Kidney tubule cell (primary cell): ENCODE results near the gene ALDH4A1.
"Not testable (repeated sequence)": the region's sequence is repeated elsewhere in the genome, so short reads cannot be mapped to it uniquely, and the experiment has no call there.

Experiments
- DNase-seq: peaks from one replicate; pipeline ENCODE4 v3.0.0-alpha.2; 2018; ENCODE audit warnings: low spot score

ALDH4A1 gene

DNA sequence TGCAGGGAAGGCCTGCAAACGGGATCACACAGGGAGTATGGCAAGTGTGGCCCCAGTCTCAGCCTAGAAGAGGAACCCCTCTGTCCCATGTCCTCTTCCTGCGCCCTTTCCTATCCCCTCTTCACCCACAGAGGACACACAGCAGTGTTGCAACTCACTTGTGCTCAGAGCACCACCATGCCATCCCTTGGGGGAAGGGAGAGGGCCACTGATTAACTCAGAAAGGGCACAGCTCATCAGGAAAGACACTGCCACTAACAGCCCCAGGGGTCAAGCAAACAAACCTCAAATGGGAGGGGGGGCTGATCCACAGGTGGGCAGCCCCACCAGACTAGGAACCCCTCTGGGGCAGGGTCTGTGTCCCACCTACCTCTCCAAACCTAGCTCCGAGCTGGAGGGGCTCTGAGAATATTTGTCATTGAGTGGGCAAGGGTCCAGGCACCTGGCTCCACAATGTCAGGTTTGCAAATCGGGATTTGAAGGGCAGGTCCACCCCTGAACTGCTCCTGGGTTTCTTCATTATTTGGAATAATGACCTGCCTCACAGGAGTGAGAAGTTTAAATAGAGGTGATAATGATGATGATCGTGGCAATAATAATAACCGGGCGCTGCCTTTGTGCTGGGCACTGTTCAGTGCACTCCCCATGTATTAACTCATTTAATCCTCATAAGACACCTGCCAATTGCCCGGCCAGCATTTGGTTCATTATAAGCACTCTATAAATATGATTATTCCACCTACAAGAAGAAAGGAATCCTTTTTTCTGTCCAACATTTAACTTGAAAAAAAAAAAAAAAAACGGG is 1.0 kb downstream of the ALDH4A1 start:
- DNase-seq, result peak; percentile 47

DNA sequence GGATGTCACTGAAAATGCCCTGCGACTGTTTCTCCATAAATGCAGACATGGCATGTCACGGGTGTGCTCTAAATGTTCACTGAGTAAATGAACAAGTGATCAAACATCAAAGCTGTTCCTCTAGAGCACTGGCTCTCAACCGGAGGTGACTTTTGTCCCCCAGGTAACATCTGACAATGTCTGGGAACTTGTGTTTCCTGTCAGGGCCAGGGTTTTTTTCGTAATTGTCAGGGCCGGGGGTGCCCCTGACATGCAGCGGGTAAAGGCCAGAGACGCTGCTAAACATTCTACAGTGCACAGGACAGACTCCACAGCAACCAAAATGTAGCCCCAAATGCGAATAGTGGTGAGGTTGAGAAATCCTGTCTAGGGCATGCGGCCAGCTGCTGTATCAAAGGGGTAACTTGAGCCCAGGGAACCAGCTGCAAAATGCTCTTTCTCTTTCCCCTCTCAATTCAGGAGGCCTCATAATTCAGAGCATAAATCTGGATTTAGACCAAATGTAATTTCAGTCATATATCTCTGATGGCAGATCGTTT is 2.0 kb downstream of the ALDH4A1 start:
- no peak for DNase-seq

DNA sequence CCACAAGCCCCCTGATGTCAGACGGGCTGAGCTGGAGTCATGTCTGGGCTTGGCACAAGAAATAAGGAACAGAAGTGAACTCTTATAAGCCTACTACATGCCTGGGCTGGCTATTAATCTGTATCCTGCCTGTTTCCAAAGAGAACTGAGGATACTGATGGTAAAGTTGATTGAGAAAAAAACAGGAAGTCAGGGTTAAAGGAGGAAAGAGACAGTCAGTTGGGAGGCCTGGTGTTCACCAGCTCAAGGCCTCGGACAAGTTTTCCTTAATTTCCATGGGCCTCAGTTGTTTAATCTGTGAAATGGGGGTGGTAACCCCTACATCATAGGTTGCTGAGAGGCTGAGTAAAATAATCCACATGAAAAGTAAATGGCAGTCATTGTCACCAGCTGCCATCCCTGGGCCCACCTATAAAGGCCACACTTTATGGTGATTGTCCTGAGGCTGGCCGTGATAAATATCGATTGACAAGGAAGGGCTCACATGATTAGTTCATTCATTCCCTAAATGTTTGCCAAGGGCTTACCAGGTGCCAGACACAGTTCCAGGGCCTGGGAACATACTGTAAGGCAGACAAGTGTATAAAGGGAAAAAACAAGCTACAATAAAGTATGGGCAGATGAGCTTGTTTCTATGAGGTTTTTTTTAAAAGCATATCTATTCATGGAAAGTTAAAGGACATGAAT is 2.8 kb downstream of the ALDH4A1 start:
- DNase-seq, result no peak

DNA sequence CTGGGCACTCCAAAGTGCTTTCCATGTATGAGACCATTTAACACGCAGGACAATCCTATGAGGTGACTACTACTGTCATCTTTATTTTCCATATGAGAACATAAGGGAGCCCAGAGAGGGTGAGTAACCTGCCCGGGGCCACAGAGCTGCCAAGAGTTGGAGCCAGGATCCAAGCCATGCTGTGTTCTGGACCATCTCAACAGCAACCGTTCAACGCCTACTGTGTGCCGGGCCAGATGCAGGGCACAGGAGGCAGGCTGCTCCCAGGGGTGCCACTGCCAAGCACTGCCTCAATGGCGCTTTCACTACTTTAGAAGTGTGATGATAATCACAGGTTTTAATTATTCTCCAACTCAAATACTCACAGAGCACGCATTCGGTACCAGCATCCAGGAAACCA is 3.8 kb downstream of the ALDH4A1 start:
- no peak for DNase-seq

DNA sequence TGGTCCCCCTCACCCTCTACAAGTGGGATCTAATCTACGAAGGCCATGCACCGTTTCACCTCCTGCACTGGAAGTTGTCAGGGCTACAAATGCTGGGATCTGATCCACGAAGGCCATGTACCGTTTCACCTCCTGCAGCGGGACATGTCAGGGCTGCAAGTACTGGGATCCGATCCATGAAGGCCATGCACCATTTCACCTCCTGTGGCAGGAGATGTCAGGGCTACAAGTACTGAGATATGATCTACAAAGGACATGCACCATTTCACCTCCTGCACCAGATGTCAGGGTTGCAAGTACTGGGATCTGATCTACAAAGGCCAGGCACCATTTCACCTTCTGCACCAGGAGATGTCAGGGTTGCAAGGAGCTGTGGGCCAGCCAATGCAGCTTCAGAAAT is 7.0 kb downstream of the ALDH4A1 start:
- no peak for DNase-seq

DNA sequence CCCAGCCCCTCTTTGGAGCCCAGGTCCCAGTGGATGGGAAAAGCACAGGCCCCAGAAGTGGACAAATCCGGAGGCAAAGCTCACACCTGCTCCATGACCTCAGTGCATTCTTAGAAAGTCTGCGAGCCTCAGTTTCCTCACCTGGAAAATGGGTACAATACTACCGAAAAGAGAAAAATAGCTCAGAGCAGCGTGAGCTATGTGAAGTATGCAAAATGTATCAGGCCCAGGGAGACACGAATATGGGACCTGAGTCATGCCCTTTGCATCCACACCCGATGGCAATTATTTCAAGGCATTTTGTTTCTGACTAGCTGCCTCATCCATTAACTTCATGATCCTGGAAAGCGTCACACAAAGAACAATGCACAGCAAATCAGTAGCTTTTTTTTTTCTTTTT is 9.2 kb downstream of the ALDH4A1 start:
- no peak for DNase-seq

DNA sequence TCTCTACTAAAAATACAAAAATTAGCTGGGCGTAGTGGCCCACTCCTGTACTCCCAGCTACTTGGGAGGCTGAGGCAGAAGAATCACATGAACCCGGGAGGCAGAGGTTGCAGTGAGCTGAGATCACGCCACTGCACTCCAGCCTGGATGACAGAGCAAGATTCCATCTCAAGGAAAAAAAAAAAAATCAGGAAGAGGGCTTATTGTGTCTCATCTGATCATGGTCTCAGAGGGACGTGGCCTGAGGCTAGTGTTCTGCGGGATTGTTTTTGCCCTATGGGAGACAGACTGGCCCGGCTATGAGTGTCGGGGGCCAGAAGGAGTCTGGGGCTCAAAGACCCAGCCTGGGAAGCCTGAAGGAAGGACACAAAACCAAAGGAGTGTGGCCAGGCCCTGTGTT is 10.5 kb downstream of the ALDH4A1 start:
- not testable (repeated sequence) for DNase-seq

DNA sequence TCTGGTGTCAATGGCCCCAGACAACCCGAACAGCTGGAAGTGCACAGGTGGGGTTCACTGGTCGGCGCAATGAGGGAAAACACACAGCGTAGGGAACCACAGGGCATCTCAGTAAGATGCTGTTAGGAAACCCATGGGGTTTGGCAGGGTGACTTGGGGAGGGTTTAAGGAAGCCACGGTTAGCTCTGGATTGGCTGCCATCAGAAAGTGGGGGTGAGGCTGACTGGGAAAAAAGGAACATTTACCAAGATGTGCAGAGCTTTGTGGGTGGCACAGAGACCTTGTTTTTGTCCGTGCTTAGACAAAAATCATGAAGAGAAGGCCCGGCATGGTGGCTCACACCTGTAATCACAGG is 11.0 kb downstream of the ALDH4A1 start:
- no peak for DNase-seq

DNA sequence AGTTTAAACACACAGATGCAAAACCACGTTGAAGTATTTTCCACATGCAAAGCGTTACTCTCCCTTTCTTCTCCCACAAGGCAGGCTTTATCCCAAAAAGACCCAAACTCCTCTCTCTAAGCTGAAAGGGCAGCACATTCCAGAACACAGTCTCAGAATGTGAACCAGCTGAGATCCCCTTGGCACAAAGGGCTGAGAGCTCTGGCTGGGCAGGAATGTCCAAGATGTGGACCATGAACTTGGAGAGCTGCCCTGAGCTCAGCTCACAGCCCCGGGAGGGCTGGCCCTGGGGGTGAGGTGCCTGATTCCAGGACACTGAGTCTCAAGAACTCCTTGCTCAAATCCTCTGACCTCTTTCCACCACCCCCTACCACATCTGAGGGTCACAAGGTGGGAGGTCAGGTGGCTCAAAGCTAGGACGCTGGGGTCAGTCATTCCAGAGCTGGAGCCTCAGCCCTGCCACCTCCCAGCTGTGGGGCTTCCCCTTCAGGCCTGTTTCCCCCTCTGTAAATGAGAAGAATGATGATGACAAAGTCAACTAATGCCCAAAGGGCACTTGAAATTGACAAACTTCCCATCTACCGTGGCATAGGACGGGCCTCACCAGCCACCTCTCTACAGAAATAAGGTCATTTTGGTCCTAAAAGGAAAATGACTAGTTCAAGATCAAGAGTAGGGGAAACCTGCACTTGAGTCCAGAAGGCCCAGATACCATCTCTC is 11.5 kb downstream of the ALDH4A1 start:
- peak; percentile 27 for DNase-seq

DNA sequence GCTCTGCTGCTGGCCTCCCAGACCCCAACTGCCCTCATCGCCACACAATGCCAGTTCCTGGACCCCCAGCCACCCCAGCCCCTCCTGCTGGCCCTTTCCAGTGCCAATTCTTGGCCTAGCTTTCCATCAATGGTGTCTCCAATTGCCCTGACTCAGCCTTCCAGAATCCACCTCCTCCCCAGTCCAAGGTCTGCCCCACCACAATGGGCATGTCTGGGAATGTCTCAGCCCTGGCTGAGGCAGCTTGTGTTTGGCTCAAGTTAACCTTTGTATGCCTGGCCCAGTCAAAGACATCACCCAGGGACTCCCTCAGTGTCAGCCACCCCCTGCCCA is 16.4 kb downstream of the ALDH4A1 start:
- peak; percentile 75 for DNase-seq

DNA sequence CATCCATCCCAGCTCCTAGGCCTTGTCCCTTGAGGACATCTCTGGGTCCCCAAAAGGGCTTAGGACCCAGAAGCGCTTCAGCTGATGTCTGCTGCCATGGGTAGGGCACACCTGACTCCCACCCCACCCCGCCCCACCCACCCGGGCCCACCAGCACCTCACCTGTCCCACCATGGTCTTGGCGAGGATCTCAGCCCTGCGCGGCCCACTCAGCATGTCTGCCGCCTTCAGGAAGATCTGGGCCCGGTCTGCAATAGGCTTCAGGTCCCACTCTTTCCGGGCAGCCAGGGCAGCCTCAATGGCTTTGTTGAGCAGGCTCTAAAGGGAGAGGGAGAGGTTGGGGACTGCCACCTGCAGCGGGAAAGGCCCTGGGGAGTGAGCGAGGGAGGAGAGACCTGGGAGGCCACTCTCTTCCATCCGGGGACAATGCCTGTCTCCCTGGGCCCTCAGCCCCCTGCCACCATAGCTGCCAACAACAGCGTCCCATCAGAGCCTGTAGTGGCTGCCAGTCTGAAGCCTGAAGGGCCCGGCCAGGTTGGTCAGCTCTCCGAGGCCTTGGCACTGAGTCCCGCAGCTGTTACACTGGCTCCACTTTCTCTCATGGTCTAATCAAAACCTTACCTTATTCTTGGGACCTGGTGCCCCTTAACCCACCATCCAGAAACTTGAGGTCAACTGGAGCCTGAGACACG is 16.9 kb downstream of the ALDH4A1 start:
- no peak for DNase-seq

DNA sequence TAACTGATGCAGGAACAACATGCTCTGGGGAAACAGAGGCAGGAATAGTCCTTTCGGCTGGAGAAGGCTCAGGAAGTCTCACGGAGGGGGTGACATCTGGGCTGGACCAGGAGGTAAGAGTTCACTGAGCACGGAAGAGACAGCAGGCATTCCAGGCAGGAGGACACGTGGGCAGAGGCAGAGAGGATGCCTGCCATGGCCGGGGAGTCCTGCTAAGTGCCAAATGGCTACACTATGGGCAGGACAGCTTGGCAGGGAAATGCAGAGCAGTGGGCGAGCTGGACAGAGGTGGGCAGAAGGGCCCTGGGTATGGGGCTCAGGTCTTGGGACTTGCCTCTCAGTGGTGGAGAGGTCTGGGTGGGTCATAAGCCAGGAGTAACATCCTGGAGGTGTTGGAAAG is 17.6 kb downstream of the ALDH4A1 start:
- no peak for DNase-seq

DNA sequence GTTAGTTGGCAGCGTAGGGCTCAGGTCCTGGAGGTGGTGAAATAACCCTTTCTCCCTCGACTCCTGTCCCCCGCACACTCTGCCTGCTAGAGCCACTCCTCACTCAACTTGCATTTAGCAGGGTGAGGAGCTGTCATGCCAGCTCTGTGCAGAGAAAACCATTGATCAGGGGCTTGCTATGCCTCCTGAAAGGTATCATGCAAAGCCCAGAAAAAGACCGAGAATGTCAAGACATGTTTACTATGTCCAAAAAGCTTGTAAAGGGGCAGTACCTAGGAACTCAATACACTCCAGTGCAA is 18.0 kb downstream of the ALDH4A1 start:
- no peak for DNase-seq

DNA sequence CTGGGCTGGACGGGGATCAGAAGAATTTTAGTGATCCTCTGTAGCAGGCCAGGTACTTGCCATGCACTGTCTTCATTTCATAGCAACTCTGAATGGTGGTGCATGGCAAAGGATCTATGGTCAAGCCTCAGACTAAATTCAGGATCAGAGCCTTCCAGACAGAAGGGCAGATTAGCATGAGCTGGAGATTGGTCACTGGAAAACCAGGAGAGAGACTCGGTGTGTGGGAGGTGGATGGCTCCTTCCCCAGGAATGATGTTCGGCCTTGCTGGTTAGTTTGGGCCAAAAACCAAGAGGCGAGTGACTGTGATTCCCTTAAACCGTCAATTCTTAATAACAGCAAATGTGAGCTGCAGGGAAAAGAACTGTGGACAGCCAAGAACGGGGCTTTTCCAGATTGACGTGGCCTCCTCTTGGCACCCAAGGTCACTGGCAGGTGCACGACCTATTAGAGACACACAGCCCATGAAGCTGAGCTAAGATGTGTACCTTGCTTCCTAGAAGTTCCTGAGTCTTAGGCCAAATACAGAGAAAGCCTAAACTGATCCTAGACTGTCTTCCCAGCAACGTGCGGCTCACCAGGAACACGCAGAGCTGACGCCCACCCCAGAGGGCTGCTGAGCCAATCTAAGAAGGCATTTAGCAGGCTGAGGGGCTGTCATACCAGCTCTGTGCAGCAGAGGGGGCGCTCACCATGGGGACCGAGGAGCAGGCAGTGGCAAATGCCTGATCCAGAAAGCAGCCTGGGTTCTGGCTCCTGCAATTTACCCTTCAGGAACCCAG is 18.5 kb downstream of the ALDH4A1 start:
- peak; percentile 70 for DNase-seq

DNA sequence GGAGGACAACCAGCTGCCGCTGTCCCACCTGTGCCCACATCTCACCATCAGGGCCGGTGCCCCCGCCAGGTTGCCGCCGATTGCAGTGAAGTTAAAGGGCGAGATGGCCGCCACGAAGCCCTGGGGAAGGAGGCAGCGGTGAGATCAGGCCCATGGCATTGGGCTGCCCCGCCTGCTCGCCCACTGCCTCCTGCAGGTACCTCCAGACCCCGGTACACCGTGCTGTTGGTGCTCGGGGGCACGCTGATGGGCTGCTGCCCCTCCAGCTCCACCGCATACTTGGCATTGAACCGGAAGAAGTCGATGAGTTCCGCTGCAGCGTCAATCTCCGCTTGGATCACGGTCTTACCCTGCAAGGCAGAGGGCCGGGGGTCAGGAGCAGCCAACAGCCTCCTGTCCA is 19.3 kb downstream of the ALDH4A1 start:
- DNase-seq, result no peak

DNA sequence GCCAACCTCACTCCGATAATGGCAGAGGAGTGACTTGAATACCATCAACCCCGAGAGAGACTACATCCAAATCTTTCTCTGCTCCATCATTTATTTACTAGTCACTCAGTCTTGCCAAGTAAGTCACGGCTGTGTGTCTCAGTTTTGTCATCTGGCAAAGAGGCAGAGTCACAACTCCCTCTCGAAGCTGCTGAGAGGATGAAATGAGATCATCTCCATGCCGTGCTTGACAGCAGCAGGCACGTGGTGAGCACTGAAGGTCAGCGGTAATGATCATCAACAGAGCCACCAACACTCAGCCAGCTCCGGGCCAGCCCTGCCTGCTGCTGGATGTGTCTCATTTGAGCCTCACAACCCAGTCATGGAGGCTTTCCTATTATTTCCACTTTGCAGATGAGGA is 19.9 kb downstream of the ALDH4A1 start:
- peak; percentile 93 for DNase-seq

DNA sequence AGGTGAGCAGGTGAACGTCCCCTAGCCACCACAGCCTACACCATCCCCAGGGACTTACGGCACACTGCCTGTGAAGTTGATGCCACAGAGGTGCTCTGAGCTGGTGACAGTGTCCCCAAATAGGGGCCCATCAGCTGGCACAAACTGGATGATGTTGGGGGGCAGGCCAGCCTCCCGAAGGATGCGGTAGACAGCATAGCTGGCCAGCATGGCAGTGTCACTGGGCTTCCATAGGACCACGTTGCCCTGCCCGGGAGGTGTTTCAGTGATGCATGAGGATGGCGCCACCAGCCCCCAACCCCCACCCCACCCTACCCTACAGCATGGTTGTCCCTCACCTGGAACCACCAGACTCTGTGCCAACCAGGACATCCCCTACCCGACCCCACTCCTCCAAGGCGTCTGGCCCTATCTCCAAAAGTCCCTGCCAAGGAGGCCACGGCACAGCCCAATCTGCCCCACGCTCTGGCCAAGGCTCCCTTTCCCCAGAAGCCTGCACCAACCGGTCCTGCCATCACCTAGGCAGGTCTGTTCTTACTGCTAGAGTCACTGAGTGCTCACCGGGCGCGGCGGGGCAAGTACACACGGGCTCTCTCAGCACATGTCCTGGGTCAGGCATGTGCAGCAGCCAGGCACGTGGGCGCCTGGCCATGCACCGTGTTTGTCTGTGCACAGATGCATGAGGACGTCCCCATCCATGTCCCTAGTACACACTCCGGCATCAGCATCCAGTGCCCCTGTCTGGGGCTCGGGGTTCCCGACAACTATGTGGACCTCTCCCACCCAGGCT is 20.5 kb downstream of the ALDH4A1 start:
- DNase-seq, result peak; percentile 38

DNA sequence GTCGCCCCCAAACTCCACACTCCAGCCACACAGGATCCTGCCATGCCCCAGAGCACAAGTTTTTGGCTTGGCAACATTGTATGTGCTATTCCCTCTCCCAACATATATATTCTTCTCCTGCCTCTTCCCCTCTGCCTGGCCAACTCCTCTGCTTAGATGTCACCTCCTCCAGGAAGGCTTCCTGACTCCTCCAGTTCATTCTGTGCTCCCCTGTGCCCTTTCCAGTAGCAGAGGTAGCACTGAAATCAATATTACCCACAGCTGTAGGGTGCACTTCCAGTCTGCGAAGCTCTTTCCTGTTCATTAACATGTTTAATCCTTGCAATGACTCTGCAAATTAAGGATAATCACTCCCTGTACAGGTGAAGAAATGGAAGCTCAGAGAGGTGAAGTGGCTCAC is 21.2 kb downstream of the ALDH4A1 start:
- no peak for DNase-seq

DNA sequence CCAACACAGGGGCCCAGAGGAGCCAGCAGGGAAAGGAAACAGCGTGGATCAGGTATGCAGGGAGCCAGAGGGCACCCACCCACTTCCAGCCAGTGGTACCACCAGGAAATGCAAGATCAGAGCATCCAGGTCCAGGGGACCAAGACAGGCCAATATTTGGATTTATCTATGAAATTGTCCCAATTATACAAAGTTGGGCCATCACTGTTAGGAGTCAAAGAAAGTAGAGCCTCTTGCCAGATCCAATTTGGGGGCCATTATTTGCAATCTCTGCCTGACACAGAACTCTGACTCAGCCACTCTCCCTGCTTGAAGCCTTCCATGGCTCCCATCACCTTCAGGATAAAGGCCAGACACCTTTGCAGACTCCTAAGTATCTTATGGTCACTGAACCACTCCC is 21.8 kb downstream of the ALDH4A1 start:
- no peak for DNase-seq

DNA sequence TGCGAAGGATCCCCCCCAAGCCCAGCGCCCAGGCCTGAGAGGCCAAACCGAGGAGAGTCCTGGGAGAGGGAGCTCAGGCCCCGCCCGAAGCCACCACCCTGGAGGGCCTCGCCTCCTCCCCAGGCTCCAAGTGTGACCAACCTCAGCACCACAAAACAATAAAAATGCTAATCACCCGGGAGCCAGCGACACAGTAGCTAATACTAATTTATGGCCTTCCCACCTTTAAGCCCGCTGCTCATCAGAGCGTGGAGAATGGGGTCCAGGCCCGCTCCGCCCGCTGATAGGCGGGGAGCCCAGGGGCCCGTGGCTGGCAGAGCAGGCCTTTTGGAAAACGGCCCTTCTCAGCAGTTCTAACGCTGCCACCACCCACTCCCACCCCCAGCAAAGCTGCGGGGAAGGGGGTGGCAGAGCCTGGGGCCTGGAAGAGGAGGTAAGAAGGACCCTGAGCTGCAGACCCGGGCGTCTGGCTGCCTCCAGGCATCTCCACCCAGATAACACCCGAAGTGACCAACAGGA is 22.5 kb downstream of the ALDH4A1 start:
- DNase-seq, result no peak
